Measurements from ENCODE around the gene FGF8. TPM values are rescaled to one million over a fixed set of nuclear protein-coding genes. Genes with fewer than 3 reads are reported as not detected.

The FGF8 gene, protein sequence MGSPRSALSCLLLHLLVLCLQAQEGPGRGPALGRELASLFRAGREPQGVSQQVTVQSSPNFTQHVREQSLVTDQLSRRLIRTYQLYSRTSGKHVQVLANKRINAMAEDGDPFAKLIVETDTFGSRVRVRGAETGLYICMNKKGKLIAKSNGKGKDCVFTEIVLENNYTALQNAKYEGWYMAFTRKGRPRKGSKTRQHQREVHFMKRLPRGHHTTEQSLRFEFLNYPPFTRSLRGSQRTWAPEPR
- total RNA-seq (2011; cell fraction: chromatin; rRNA removed; ENCODE audit: low replicate concordance), result not detected in 2 replicates
- 0.67 TPM in 1 of 2 replicates, not detected in the other for total RNA-seq (2011; cell fraction: nucleolus; rRNA removed)
- total RNA-seq (2011; cell fraction: nucleoplasm; rRNA removed), result 1.0 TPM in 1 of 2 replicates, not detected in the other
- total RNA-seq (2014; rRNA removed) (0.82 TPM in 1 of 2 replicates, not detected in the other), total RNA-seq (2014; rRNA removed; fragmentation: Illumina TruSeq; extraction: Trizol) (not detected in 2 replicates), total RNA-seq (2015; rRNA removed; fragmentation: Illumina TruSeq; extraction: Trizol) (not detected in 2 replicates), total RNA-seq (2021) (0.29 and 0.31 TPM in 2 replicates), polyA plus RNA-seq (2011; rRNA removed) (0.13 and 0.24 TPM in 2 replicates), polyA plus RNA-seq (2014; fragmentation: Illumina TruSeq; extraction: Trizol) (not detected in 2 replicates), polyA plus RNA-seq (2014; fragmentation: Nextera tagmentation; extraction: Ambion mirVana) (not detected), polyA plus RNA-seq (2014; rRNA removed) (0.28 and 0.44 TPM in 2 replicates), polyA minus RNA-seq (2011; rRNA and poly(A)+ RNA removed) (not detected in 2 replicates), Bru-seq, nascent RNA (percentile 47 among the genes with signal in this experiment), BruChase-seq, experiment 1, labeled RNA remaining after a 2-hour chase (percentile 36 among the genes with signal in this experiment), BruChase-seq, experiment 2, labeled RNA remaining after a 6-hour chase (percentile 39 among the genes with signal in this experiment)
- 0.73 TPM in 1 of 2 replicates, not detected in the other for polyA plus RNA-seq (2011; cell fraction: cytosol; rRNA removed)
- 1.5 TPM in 2 replicates for polyA plus RNA-seq (2011; cell fraction: nucleus; rRNA removed)
- 0.09 TPM in 1 of 2 replicates, not detected in the other for polyA plus RNA-seq (2012)
- not detected in 2 replicates for polyA minus RNA-seq (2011; cell fraction: cytosol; rRNA and poly(A)+ RNA removed)
- 0.54 TPM in 1 of 2 replicates, not detected in the other for polyA minus RNA-seq (2011; cell fraction: nucleus; rRNA and poly(A)+ RNA removed)
- long read RNA-seq, experiment 1, partial matches to known transcripts, result 0 of 1 reads
- long read RNA-seq, experiment 1, other reads (novel, unspliced or antisense), result 1 of 1 reads
- long read RNA-seq, experiment 2, result 0 reads
- long read RNA-seq, experiment 3, result 0 reads

GRCh38 chr10:101775273-101776160 lies at the start of gene FGF8:
FGF8 (minus strand) TSS chr10:101776114; CDS start chr10:101775900, 214 bp downstream.
- no peak for FAIRE-seq
- Histone ChIP-seq H3K9me1 (ENCODE audit: control insufficient read depth, insufficient read depth, low read length) (no peaks in the 10 kb centered on the region), H3K27me3 (ENCODE audit: control insufficient read depth in 2 of 2, insufficient read depth in 2 of 2, low read length in 2 of 2) (peaks cover 4 to 5% of the 10 kb centered on the region in 2 experiments; a peak in 1 of 5 replicates), H3K27ac (ENCODE audit: extremely low read depth, low read depth, low read length) (no peak within 1 kb of the TSS), H3K4me3 (no peak within 1 kb of the TSS), H3K36me3 (ENCODE audit: control insufficient read depth, insufficient read depth, low read length) (peaks cover 8% of the 10 kb centered on the region; the same call in 2 of the 3 replicates), H3K9ac (ENCODE audit: insufficient read depth in 1 of 2, low read depth in 2 of 2, low read length in 2 of 2) (no peak within 1 kb of the TSS), H3K4me2 (ENCODE audit: insufficient read depth, low read length) (no peak within 1 kb of the TSS), H3K9me3 (replicated peaks; ENCODE audit: control insufficient read depth, insufficient read depth, low read depth, low read length) (no peaks in the 10 kb centered on the region), H3K4me1 (replicated peaks in 1 of 2; ENCODE audit: control insufficient read depth in 2 of 2, insufficient read depth in 2 of 2, low read length in 2 of 2) (peaks cover 6 to 40% of the 10 kb centered on the region in 2 experiments), H3K79me2 (ENCODE audit: control insufficient read depth, insufficient read depth, low read length) (no peaks in the 10 kb centered on the region), H4K20me1 (replicated peaks; ENCODE audit: control insufficient read depth, insufficient read depth, low read length) (peaks cover 5% of the 10 kb centered on the region), H2AFZ (ENCODE audit: low read depth, low read length) (no peak within 1 kb of the TSS)
- intact Hi-C loops (cut with micrococcal nuclease), result no loop called here
- no peak for ATAC-seq
- 53% methylated on average over 9 of the region's 98 CpGs for WGBS (ENCODE audit: insufficient coverage, low coverage, missing lambda C conversion rate)
- in situ Hi-C loops (cut with MboI), result no loop called here
- DNase-seq (ENCODE audit: extremely low read depth in 1 of 4, low spot score in 3 of 4), result no peak
- no TSS peak for BruUV-seq (replicated peaks)
- ChIA-PET POLR2A (no interaction called here), CTCF (ENCODE audit: low intra/inter-chr PET ratio) (no interaction called here)
- TF ChIP-seq SNIP1 (IDR thresholded peaks at IDR 0.05; ENCODE audit: low read depth), result no peak
- no peak for TF ChIP-seq BCLAF1 (IDR thresholded peaks at IDR 0.05; ENCODE audit: borderline replicate concordance in 1 of 2, control insufficient read depth in 1 of 2, low read depth in 2 of 2, low read length in 1 of 2)
- no peak for TF ChIP-seq ZBED1 (IDR thresholded peaks at IDR 0.05)
- TF ChIP-seq HDAC8 (tag; IDR thresholded peaks at IDR 0.05), result no peak

All from K562 (cell line).